GM18907 (cell line): ENCODE data around the gene TRIAP1.
"Not testable (repeated sequence)": the region's sequence is repeated elsewhere in the genome, so short reads cannot be mapped to it uniquely, and the experiment has no call there.

Experiments used
- ATAC-seq: cut with Tn5 transposase; IDR thresholded peaks from one replicate; pipeline ENCODE4 v1.9.1; 2021; ENCODE audit warnings: mild to moderate bottlenecking, moderate library complexity; ENCODE audit not compliant: unreplicated experiment

Gene TRIAP1

DNA sequence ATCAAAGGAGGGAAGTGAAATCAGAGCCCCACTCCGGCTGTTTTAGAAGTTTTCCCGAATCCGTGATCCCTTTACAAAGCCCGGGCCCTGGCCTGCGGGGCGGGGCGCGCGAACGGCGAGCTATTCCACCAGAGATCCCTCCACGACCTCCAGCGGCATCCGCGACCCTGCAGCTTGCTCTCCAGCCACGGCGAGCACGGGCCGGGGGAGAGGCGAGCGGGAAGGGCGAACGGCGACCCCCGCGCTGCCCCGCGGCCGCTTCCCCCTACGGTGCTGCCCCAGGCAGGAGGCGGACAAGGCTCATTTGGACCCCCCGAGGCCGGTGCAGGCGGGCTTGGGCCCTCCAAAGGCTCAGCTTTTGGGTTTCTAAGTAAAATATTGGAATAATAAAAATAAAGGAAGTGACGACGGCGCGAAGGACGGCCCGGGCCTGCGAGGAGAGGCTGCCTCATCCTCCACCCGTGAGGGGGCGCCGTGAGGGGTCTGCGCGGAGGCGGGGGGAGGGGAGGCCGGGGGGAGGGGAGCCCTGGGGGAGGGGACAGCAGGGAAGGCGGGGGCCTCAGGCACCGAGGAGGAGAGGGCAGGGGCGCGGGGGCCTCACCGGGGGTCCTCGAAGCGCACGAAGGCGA is 22.8 kb upstream of the TRIAP1 start:
- peak; percentile 30 for ATAC-seq

DNA sequence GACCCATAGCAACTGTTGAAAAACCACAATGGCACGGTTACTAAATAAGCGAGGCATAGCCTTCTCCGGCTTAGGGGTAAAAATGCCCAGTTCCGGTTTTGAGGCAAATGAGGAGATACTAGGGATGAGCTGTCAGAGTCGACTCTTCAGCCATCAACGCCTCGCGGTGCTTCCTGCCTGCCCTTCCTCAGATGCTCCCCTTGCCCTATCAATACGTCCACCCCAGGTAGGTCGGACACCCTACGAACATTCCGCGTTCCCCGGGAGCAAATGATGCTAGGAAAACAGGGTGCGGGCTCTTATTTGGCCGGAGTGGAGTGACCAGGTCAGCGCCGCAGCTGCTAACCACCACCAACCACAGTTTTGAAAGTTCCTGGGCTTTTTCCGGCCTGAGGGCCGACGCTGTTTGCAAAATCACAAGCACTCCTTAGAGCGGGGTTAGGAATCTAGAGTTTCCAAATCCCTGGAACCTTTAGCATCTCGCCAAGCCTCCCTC is 22.2 kb upstream of the TRIAP1 start:
- ATAC-seq: peak; percentile 12

DNA sequence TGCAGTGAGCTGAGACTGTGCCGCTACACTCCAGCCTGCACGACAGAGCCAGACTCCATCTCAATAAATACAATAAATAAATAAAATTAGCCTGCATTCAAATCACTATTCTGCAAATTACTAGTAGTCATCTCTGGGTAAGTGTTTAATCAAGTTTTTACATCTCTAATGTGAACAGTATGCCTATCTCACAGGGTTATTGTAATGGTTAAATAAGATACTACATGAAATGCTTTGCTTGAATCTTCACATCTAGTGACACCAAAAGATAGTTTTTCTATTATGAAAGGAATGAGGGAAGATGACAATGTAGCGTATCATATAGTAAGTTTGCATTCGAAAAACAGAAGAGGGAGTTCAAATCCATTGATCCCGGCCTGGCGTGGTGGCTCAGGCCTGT is 21.3 kb upstream of the TRIAP1 start:
- ATAC-seq: no peak

DNA sequence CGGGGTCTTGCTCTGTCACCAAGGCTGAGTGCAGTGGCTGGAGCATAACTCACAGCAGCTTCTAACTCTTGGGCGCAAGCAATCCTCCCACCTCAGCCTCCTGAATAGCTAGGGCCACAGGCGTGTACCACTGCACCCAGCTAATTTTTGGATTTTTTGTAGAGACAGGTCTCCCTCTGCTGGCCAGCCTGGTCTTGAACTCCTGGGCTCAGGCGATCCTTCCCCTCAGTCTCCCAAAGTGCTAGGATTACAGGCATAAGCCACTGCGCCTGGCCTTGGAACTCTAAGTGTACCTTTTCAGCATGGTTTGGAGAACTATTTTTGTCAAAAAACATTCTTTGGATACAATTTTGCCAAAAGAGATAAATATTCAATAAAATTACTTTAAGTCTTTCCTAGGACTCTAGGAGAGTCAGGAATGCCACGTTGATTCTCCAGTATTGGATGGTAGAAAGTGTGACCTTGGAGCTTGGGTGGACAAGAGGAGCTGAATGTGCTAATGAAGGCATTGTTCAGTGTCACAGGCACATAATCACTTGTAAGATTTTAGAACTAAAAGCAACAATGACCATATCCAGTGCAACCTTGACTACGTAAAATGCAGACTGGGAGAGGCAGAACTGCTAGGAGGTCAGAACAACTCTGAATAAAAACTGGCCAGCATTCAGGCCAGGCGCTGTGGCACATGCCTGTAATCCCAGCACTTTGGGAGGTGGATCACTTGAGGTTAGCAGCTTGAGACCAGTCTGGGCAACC is 20.6 kb upstream of the TRIAP1 start:
- no peak for ATAC-seq

DNA sequence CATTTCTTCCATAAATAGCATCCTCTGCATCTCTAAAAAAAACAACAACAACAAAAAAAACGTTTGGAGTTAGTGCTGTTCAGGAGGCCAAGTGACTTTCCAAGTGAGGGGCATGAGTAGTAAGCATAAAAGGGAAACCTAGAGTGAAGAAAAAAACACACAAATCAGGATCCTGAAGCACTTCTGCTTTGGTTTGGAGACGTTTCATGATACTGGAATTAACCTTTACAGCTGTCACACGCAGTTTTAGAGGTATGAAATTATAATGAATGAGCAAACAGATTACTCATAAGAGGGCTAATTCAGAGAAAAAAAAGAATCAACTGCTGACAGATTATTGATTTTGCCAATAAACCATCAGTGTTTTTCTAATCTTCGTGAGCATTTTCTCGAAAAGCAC is 19.6 kb upstream of the TRIAP1 start:
- ATAC-seq: no peak

DNA sequence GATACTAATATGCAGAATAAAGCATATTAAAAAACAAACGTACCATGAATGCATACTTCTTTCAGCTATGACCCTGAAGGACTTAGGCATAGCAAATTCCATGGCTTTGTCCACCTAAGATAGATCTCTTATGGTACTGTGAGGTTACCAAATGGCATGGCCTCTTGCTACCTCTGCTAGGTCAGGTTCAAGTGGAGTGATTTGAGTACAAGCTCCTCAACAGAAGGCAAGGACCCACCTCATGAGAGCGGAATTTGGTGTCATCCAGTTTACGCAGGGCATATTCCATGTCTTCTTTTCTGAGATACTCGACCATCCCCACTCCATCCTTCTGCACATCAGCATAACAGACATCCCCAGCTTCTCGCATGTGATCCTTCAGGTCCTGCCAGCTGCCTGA is 17.5 kb upstream of the TRIAP1 start:
- ATAC-seq: no peak

DNA sequence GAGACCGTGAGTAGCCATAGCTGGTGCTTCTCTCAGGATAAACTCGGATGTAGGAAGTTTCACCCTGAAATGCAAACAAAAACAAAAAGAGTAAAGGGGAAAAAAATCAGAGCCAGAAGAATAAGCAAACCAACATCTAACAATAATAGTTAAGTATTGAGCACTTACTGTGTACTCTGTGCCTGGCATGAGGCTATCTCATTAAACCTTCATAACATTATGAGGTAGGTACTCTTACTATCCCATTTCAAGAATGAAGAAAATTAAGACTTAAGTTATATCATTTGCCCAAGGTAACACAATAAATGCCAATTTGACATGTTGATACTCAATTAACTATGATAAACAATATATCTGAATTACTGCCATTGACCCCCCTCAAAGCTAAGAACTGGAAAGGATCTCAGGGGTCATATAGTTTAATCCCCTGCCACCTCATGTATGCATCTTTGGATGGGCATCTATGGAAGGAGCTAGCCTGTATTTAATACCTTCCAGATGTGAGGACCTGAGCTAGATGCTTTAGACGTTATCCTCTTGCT is 16.0 kb upstream of the TRIAP1 start:
- no peak for ATAC-seq

DNA sequence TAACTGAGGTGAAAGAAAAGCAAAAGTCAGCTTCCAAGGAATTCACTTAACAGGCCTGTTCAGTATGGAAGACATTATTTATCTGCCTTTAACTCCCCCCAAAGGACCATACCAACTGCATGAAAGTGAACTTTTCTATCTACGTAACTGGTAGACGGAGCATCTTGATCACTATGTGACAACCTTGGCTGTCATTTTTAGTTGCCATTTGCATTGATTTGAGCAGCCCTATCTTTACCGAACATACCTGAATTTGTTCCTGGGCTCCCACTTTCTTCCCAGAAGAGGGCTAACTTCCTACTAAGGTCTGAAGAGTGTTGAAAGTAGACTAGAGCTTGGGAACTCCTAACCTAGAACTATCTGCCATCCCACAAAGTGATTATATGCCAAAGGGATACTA is 14.0 kb upstream of the TRIAP1 start:
- ATAC-seq: no peak

DNA sequence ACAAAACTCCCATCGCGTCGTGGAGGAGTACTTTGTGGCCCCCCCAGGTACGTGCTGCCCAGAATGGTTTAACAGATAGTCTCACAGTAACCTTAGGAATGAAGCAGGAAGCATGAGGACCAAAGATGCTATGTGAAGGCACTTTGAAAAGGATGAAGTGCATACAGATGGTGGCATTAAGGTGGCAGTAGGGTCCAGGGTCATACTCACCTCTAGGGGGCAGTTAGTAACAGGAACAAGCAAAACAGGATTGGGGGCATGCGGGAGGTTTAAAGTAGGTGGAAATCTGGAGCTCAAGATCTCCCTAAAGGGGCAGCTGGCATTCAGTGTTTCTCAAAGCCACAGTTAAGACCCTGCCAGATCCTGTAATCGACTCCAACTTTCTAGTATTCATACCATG is 10.9 kb upstream of the TRIAP1 start:
- ATAC-seq: no peak

DNA sequence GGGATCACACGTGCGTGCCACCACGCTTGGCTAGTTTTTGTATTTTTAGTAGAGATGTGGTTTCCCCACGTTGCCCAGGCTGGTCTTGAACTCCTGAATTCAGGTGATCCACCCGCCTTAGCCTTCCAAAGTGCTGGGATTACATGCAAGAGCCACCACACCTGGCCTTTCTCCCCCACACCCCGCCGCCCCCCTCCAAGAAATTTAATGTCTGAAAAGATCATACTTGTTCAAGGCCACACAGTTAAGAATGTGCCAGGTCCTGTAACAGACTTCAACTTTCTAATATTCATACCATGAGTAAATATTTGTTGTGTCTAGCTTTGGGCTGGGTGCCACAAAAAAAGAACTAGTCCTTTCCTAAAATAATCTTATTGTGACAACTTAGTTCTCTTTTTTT is 9.1 kb upstream of the TRIAP1 start:
- ATAC-seq: no peak

DNA sequence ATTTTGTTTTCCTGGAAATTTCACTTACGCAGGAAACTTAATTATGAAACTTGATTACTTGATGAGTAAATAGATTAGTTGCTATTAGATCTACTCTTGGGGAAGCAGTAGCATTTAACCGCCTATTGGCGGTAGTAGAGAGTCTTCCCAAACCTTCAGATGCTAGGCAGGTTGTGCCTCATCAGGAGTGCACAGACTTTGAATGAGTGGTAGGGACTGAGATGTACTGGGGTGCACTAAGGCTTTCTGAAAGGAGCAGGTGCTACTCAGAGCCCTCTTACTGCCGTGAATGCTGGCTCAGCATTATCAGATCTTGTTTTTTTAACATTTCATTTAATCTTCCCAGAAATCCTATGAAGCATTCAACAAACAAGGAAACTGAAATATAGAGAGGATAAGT is 7.8 kb upstream of the TRIAP1 start:
- ATAC-seq: peak; percentile 48

DNA sequence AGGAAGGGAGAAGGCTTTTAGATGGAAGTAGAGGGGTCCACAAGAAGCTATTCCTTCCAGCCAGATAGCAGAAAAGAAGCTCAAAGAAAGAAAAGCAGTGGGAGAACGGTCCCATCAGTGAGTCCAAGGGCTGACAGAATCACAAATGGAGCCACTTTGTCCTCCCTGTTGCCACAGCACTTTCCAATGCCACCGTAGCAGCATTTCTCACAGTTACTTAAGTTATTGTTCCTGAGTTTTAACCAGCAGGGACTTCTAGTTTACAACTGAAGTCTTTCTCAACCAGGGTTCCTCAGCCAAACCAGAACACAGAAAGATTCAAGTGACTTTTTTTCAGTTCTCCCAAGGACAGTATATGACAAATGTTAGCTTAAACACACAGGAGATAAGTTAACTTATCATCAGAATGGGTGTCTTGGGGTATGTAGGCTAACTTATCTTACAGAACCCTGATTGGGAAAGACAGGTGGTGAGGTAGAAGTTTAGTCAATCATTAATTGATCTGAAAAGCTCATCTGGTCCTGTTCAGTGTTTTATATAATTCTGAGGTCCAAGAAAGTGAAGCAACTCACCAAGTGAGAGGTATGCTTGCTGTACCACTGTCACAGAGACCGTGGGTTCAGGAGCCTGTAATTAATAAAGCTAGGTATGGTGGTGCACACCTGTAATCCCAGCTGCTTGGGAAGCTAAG is 7.0 kb upstream of the TRIAP1 start:
- no peak for ATAC-seq

DNA sequence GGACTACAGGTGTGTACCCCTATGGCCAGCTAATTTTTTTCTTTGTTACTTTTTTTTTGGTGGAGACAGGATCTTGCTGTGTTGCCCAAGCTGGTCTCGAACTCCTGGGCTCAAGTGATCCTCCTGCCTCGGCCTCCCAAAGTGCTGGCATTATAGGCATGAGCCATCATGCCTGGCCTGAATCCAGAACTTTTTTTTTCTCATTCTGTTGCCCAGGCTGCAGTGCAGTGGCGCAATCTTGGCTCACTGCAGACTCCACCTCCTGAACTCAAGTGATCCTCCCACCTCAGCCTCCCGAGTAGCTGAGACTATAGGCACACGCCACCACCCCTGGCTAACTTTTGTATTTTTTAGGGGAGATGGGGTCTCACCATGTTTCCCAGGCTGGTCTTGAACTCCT is 6.3 kb upstream of the TRIAP1 start:
- ATAC-seq: not testable (repeated sequence)

DNA sequence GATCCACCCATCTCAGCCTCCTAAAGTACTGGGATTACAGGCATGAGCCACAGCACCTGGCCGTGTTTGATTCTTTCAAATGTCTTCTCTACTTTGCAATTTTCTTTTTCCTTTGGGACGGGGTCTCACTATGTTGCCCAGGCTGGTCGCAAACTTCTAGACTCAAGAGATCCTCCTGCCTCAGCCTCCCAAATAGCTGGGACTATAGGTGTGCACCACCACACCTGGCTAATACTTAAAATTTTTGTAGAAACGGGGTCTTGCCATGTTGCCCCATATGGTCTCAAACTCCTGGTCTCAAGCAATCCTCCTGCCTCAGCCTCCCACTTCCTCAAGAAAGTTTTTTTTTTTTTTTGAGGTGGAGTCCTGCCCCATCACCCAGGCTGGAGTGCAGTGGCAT is 1.8 kb upstream of the TRIAP1 start:
- no peak for ATAC-seq

DNA sequence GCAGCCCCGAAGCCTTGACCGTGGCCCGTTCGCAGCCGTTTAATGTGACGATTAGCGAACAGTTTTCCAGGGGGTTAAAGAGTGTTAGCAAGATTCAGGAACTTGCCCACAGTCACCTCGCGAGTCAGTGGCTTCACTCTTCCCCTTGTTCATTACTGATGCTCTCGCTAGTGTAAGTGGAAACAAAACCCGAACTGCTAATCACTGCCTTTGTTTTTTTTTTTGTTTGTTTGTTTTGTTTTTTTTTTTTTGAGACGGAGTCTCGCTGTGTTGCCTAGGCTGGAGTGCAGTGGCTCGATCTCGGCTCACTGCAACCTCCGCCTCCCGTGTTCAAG is 627 bp upstream of the TRIAP1 start:
- not testable (repeated sequence) for ATAC-seq

DNA sequence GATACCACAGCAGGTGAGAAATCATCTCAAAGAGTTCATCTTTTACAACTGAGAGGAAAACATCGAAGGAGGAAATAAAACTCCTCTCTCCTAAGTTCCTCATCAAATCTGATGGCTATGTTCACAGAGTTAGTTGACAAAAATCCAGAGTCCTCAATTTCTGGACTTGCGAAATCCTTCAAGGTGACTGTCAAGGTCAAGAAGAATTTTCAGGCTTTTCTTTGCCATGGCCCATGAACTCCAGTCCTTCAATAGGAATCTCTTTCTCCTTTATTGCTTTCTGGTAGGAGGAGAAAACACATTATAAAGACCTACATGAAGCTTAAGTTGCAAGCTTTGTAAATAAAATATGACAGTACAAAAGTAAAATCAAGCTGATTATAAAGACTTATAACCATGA is 1.5 kb downstream of the TRIAP1 start:
- ATAC-seq: no peak

DNA sequence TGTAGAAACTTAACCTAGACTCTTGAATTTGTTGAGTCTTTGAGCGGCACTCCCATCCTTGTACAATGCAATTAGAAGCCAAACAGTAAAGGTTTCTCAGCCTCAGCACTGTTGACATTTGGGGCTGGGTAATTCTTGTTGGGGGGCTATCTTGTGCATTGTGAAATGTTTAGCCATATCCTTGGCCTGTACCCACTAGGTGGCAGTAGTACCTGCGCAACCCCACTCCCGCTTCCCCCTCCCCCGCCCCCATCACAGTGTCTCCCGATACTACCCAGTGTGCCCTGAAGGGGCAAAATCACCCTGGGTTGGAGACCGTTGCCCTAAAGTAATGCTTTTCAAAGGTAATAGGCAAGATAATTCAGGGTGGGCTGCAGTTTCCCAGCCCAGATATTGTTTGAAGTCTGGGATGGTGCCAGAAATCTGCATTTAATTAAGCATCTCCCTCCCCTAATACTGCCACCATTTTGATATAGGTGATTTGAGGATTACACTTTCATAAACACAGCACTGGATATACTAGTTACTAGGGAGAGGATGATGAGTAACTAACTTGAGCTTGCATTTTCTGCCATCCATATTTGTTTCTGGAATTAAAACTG is 6.4 kb downstream of the TRIAP1 start:
- no peak for ATAC-seq

DNA sequence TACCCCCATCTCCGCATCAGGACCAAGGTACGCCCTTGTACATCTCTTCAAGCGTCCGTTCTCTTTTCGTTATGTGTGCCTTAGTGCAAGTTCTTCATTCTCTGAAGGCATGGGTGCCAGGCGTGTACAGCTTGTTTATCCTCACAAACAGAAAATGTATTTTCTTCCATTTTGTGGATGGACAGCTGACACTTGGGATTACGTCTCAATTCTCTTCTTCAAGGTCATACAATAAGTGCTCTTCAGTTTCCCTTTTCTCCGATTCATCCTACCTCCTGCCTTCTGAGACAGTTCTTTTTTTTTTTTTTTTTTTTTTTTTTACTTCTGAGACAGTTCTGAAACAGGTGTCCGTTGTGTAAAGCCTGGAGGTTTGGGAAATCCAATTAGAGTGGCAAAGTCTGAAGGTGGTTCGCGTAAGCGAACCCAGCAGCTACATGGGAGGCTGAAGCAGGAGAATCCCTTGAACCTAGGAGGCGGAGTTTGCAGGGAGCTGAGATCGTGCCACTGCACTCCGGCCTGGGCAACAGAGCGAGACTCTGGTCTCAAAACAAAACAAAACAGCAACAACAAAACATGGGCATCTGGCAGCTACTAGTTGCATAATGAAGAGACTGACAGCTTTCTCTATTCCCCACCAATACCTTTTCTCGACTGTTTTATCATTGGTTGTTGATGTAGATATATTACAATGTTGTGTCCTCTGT is 7.5 kb downstream of the TRIAP1 start:
- ATAC-seq: peak; percentile 14

DNA sequence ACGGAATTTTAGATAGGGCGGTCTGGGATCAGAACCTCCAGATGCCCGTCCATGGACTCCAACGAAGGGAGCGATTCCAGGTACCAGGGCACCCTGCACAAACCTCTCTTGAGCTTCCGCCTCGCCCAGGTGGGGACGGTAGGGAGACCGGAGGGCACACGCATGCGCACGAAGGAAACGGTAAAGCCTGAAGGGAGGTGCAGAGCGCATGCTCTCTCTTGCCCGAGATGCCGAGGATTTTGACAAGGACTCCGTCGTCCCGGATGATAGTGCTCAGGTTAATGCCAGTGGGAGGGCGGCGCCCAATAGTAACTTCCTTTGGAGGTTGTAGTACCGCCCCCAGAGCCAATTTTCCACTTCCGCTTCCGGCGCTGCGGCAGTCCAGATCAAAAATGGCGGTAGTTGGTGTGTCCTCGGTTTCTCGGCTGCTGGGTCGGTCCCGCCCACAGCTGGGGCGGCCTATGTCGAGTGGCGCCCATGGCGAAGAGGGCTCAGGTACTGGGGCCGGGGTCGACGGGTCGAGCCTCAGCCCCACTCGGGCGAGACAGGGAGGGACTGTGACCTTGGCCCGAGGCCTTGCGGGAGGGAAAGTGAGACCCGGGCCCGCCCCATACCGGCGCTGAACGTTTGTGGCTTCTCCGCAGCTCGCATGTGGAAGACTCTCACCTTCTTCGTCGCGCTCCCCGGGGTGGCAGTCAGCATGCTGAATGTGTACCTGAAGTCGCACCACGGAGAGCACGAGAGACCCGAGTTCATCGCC is 8.3 kb downstream of the TRIAP1 start, which contains the start of gene COX6A1:
COX6A1 (plus strand) TSS at position 379 of the 760 bp plus-strand sequence; CDS start at position 393, 14 bp downstream.
- ATAC-seq: peak; percentile 95
